Ovary (tissue), 9 donors: Measurements from ENCODE around the gene SMPX. TPM values are rescaled to one million over a fixed set of nuclear protein-coding genes. Genes with fewer than 3 reads are reported as not detected.

Source experiments
- DNase-seq, 5 donors: peaks; one replicate each; pipeline ENCODE4 v3.0.0-alpha.2; 2019 to 2020
- H3K27ac ChIP-seq, 2 donors: fragments of 200-600 bp; one replicate each; pipeline versions ENCODE4 v1.5.1 to v1.8.0; 2019 to 2022
- H3K27me3 ChIP-seq: fragments of 200-600 bp; one replicate; pipeline ENCODE4 v1.8.0; 2022
- H3K36me3 ChIP-seq: fragments of 200-600 bp; sonication (generic); one replicate; pipeline ENCODE4 v1.5.1; 2019
- H3K4me1 ChIP-seq: one replicate; pipeline ENCODE4 v1.8.1; 2013; ENCODE audit warnings: mild to moderate bottlenecking, moderate library complexity; ENCODE audit not compliant: insufficient read depth
- H3K4me3 ChIP-seq: fragments of 200-600 bp; sonication (generic); one replicate; pipeline ENCODE4 v1.5.1; 2017
- H3K9me3 ChIP-seq, 2 donors: fragments of 200-600 bp in 1 of 2; sonication (generic) in 1 of 2; one replicate each; pipeline versions ENCODE4 v1.5.1 to v1.8.1; 2013 to 2019; ENCODE audit warnings: mild to moderate bottlenecking in 1 of 2, moderate library complexity in 1 of 2
- CTCF ChIP-seq, 3 donors: fragments of 450-650 bp in 2 of 3; fragments of 200-600 bp in 1 of 3; IDR thresholded peaks; one replicate each; pipeline versions ENCODE4 v1.5.1 to v1.8.0; 2016 to 2022; ENCODE audit warnings: antibody characterized with exemption in 3 of 3, mild to moderate bottlenecking in 1 of 3
- EP300 ChIP-seq: sonication (generic); formaldehyde crosslinking; IDR thresholded peaks from one replicate; pipeline ENCODE4 v1.6.1; 2017; ENCODE audit warnings: antibody characterized with exemption
- POLR2A ChIP-seq: fragments of 450-650 bp; IDR thresholded peaks from one replicate; pipeline ENCODE4 v1.6.1; 2017; ENCODE audit warnings: antibody characterized with exemption, mild to moderate bottlenecking, moderate library complexity
- WGBS, 3 donors: extraction: QIAGEN DNeasy Blood & Tissue Kit in 1 of 3; methylation state at CpG; one replicate each; pipeline versions ENCODE4 v1.1.5 to v1.1.7; 2013 to 2017; 5-methylcytosine and 5-hydroxymethylcytosine counted together
- intact Hi-C, 4 donors: fragments of 100-400 bp; cut with DNase I; formaldehyde crosslinking; loops; one replicate each; pipeline versions ENCODE4 v1.11.0 to v1.15.1; 2022 to 2023
- polyA plus RNA-seq, 2 donors: library from polyadenylated mRNA; stranded (reverse); fragments of 200-250 nt in 1 of 2; fragments of 350-450 nt in 1 of 2; fragmentation: Illumina TruSeq in 1 of 2; extraction: RNeasy Lipid Tissue Mini Kit (QIAGEN cat#74804) in 1 of 2; gene quantifications; one replicate each; pipeline ENCODE4 v1.2.3, GENCODE V29; 2013 to 2014
- total RNA-seq, 7 donors: library from RNA; depleted of rRNA in 2 of 7; stranded (reverse); fragments of >200 nt in 2 of 7; fragmentation: NEBNext Ultra II Directional in 3 of 7; extraction: Animal tissue kit (Norgen Biotek cat#: 25700) in 3 of 7; gene quantifications; one replicate each; pipeline versions ENCODE4 v1.1.0 to v1.2.4, GENCODE V29; 2016 to 2023
- donor health status: DM: no; HTN: no; CAD: no; lungs with moderate emphysema.
- donor health status: DM: no; HTN: no; CAD: no.
- donor health status: Bipolar disorder and iron deficiency.
- donor health status: DM: yes; HTN: yes; CAD: no.
- donor health status: DM: no; HTN: no; CAD: no.
- donor health status: DM: yes; HTN: yes; CAD: no.

The SMPX gene
- total and polyA plus RNA-seq, 9 donors: 0.43 to 1.4 (median 0.64) TPM; not detected in 1

GRCh38 chrX:21744060-21744459, 13.9 kb downstream of the SMPX start:
- Histone ChIP-seq H3K27me3 (no peaks in the 10 kb centered on the region), H3K27ac (no peak overlapping the region), H3K4me3 (no peak overlapping the region), H3K4me1 (no peaks in the 10 kb centered on the region), H3K36me3 (no peaks in the 10 kb centered on the region), H3K9me3 (no peaks in the 10 kb centered on the region)
- TF ChIP-seq CTCF (IDR thresholded peaks at IDR 0.05) (no peak), EP300 (no peak), POLR2A (no peak)
- DNase-seq: no peak
- 72 to 78% (median 78%) methylated on average over 3 of the region's 3 CpGs for WGBS, 3 donors
- intact Hi-C loops: no loop called here

- intact Hi-C loops: no loop called here
- no peak for DNase-seq
Measured at GRCh38 chrX:21741869-21742701, 15.8 kb downstream of the SMPX start.

GRCh38 chrX:21741364-21741763, 16.6 kb downstream of the SMPX start:
- intact Hi-C loops: no loop called here
- H3K4me1 ChIP-seq: no peaks in the 10 kb centered on the region
- no peak overlapping the region for H3K27ac ChIP-seq
- H3K9me3 ChIP-seq: no peaks in the 10 kb centered on the region
- H3K36me3 ChIP-seq: no peaks in the 10 kb centered on the region
- TF ChIP-seq EP300: no peak
- no peak for TF ChIP-seq POLR2A
- no peak for TF ChIP-seq CTCF (IDR thresholded peaks at IDR 0.05)
- DNase-seq: no peak
- no peak overlapping the region for H3K4me3 ChIP-seq
- no peaks in the 10 kb centered on the region for H3K27me3 ChIP-seq

More at GRCh38 chrX:21741869-21742701, 15.8 kb downstream of the SMPX start:
- H3K4me3 ChIP-seq: no peak overlapping the region
- no peaks in the 10 kb centered on the region for H3K9me3 ChIP-seq
- H3K27me3 ChIP-seq: no peaks in the 10 kb centered on the region
- H3K27ac ChIP-seq: no peak overlapping the region
- no peaks in the 10 kb centered on the region for H3K36me3 ChIP-seq
- no peaks in the 10 kb centered on the region for H3K4me1 ChIP-seq
- no peak for TF ChIP-seq CTCF (IDR thresholded peaks at IDR 0.05)
- no peak for TF ChIP-seq POLR2A
- TF ChIP-seq EP300: no peak
- WGBS, 3 donors: 57 to 72% (median 64%) methylated on average over 6 of the region's 6 CpGs

- no peaks in the 10 kb centered on the region for H3K9me3 ChIP-seq
- TF ChIP-seq POLR2A (no peak), EP300 (no peak), CTCF (IDR thresholded peaks at IDR 0.05) (no peak)
- H3K36me3 ChIP-seq: no peaks in the 10 kb centered on the region
- H3K27me3 ChIP-seq: no peaks in the 10 kb centered on the region
- 70 to 83% (median 75%) methylated on average over 1 of the region's 1 CpG for WGBS, 3 donors
- peak; percentile 15 to 34 (median 18) for DNase-seq
- no peak overlapping the region for H3K27ac ChIP-seq
- intact Hi-C loops: no loop called here
- no peaks in the 10 kb centered on the region for H3K4me1 ChIP-seq
- no peak overlapping the region for H3K4me3 ChIP-seq
Measured at GRCh38 chrX:21740329-21741274, 17.3 kb downstream of the SMPX start.
